Measurements from ENCODE around the gene BMPR1B. TPM values are rescaled to one million over a fixed set of nuclear protein-coding genes. Genes with fewer than 3 reads are reported as not detected.
"Not testable (repeated sequence)": the region's sequence is repeated elsewhere in the genome, so short reads cannot be mapped to it uniquely, and the experiment has no call there.

BMPR1B gene
- total RNA-seq, 1 experiment from 2014 or later, result 0.07 TPM

DNA sequence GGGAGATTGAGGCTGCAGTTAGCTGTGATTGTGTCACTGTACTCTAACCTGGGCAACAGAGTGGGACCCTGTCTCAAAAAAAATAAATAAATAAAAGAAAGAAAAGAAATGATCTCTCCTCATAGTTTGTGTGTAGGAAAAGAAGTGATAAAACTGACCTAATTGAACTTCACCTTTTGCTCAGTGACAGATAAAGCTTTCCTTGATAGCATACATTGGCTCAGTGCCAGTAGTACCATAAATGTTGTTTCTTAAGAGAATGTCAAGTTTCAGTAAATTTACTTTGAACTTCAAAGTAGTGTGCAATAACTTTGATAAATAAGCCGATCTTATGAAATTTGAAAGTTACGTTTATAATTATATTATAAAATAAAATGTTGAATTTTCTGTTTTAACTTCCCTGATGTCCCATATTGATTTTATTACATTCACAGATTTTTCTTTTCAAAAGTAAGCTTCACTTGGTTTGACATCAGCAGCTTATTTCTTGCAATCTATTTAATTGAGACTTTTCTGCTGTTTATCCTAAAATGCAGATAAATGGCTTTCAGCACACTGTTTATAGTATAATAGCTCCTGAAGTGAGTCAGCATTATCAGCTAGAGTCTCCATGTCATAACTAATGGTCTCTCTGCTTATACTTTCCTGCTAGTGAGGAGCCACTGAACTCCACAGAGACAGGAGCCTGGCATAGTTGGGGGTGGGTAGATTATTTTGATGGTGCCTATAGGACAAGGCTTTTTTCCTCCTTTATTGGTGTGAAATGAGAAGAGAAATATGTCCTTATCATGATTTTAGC is 330.1 kb downstream of the BMPR1B start:
- peak; percentile 5 for DNase-seq (ENCODE audit: low read depth)

DNA sequence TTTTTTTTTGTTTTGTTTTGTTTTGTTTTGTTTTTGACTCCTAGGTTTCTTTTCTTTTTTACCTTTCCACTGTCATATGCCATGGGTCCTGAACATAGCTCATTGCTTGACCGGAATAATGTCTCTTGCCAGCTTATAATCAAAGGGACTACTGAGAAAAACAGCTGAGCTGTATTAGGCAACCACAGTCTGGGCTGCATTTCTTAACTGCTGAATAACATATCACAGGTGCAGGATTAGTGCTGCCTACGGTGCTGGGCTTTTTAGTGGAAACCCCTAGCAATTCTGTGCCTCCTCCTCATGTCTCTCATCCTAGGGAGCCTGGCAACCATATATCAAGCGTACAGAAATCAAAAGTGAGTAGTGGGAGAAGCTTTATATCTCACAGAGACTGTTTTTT is 333.5 kb downstream of the BMPR1B start:
- no peak for DNase-seq (ENCODE audit: low read depth)

DNA sequence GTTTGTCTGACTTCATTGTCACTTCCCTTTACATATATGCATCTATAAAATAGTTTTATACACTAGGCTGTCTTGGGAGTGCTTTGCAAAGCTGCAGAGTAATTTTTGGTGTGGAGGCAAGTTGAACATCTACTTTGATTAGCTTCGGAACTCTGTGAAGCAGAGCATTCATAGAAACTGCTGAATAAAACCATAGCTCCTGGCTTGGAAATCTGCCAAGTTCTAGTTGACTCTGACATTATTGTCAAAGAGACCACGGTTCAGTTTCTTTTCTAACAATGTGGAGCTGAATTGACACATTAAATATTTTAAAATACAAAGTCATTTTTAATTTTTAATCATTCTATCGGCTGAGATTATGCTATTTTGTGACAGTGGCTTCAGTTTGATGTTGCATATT is 335.0 kb downstream of the BMPR1B start:
- DNase-seq (ENCODE audit: low read depth), result no peak

DNA sequence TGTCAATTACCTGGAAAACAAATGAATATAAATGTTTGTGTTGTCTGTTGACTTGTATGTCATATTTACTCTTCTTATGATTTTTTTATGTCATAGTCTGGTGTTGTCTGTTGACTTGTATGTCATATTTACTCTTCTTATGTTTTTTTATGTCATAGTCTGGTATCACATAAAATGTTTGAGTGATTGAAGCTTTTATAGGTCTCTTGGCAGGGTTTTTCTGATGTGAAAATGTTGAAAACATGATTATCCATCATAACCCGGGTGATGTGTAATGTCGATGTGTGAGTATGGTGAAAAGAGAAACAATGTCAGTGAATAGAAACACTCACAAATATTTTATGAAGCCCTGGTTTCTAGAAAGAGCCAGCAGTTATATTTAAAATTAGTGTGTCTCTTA is 335.7 kb downstream of the BMPR1B start:
- no peak for DNase-seq (ENCODE audit: low read depth)

DNA sequence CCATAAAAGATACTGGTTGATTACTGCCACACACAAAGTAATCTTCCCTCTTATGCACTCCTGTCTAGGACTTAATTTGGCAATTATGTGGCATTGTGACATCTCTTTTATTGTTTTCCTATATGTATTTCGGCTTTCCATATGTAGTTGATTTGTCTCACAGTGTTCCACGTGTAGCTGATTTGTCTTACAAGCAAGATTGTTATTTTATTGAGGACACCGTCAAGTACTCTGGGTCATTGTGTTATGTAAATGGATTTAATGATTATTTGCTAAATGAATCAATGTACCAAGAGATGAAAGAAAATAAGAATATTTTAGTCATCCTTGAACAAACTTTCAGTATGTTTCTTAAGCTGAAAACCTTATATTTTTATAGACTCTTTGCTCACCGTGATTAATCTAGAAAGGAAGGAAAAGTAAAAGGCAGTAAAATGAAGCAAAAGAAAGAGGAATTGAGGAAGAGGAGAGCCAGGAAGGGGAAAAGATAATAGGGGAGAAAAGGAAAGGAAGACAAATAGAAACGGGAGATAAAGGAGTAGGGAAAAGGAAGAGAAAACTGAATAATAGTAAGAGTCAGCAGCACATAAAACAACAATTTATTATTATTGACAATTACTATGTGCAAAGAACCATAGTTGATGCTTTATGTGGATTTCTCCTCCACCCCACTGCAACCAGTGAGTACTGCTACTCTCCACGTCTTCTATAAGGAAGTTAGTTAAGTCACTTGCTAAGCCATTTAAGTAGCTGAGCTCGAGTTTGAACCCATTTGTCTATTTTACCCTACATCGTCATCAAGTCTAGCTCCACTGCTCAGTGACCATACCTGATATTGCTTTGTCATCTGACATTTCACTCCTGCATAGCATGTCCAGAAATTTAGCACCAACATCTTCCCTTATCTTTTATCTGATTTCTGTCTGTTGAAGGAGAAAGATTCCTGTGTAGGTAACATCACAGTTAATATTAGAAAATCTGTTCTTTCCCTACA is 336.5 kb downstream of the BMPR1B start:
- DNase-seq (ENCODE audit: low read depth), result no peak

DNA sequence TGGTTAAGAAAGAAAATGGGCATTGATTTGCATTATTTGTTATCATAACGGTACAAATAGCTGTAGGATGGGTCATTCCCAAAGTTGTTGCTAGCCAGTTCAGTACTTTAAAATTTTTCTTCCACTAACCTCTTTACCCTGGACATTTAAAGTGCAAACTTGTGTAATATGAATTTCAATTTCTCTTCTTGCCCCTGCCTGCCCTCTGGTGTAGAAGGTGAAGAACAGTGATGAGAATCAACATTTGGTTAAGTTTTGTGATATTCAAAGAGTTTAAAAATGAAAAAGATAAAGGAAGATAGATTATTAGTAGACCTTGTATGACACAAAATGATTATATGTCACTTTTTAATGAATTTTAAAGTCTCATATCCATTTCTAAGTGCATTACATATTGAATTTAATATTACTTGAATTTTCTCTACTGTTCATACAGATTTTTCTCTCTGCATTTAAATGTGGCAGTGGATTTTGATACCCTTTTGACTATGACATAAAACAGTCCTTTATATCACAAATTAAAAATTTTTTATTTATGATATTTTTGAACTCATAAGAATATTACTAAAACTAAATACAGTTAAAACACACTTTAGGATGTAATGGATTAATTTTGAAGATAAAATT is 337.7 kb downstream of the BMPR1B start:
- DNase-seq (ENCODE audit: low read depth), result peak; percentile 5

DNA sequence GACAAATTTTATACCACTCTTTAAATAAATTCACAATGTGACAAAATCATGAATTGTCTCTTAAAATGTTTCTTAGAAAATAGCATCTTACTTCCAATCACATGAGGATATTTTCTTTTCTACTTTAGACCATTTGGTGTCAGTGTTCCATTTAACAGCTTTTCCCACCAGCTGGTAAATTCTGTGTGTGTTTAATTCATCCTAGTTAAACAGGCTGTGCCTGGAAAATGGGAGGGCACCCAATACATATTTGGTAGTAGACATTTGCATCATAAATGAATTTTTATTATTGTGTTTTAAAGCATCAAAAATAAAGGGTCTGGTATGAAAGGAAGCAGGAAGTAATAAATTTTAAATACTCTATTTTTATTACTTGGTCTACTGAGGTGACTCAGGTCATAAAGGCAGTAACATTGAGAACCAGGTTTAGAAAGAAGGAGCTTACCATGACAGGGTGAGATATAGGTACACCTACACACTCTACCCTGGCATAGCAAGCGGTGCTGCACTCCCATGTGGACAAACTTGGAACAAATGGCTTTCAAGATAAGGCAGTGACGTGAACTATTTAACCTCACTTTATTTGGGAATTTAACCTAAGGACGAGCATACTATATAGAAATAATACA is 344.5 kb downstream of the BMPR1B start:
- DNase-seq (ENCODE audit: low read depth), result no peak

DNA sequence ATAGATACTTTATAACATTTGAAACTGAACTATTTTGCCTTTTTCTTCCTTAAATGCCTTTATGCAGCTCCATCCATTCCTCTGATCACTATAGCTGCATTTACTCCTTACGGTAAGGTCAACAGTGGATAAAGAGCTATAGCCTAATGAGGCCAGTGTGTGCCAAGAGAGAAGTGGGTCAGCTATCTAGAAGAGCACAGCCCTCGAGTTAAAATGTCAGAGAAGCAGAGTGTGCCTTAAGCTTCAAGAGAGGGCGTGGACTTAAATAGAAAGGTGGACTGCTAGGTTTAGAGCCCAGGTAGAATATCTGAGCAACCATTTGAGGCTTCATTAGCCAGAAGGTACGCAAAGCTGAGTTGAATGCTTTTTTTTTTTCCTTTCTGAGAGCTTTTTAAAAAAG is 347.4 kb downstream of the BMPR1B start:
- DNase-seq (ENCODE audit: low read depth), result no peak

DNA sequence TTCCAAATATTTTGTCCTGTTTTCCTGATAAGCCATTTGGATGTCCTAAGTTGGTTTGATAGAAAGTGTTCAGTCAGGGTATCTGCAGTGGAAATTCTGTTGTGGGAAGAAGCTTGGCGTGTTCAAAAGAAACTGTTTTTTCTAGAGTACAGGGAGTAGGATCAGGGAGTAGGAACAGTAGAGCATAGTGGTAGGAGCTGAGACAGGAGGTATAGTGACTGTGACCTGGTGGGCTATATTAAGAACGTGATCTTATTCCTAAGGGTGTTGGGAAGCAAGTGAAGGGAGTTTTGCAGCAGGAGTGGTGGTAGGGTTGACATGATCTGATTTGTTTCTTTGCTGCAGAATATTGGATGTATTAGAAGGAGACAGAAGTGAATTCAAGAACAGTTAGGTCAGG is 348.2 kb downstream of the BMPR1B start:
- no peak for DNase-seq (ENCODE audit: low read depth)

DNA sequence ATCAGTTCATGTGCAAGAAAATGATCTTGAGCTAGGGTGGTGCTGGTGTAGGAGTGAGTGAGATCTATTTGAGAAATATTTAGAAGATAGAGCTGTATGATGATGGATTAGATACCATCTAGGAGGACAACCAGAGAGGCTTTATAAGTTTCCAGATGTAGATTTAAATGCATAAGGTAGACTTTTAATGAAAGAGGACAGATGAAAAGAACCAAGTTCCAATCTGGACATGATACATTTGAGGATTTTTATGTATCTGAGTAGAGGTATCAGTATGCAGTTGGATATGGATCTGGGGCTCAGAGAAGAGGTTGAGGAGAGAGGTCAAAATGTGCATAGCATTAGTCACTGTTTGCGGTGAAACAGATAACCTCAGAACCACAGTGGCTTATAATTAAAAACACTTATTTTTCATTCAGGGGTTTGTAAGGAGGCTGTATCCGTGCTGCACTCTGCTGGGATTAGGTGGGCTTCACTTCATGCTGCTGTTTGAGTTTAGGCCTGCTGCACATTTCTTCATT is 348.7 kb downstream of the BMPR1B start:
- peak; percentile 42 for DNase-seq (ENCODE audit: low read depth)

DNA sequence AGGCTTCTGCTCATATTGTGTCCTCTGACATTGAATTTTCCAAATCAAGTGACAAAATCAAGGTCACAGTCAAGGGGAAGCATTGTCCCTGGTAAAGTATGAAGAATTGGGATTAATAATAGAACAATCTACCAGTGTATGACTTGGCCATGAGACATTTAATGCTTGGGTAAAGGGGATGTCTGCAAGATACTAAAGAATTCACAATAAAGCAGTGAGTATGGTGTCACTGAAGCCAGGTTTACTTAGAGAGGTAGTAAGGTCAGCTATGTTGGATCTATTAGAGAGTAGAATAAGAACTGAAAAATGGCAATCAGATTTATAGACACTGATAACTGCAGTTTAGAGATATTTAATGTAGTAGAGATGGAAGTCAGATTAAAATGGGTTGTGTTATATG is 349.2 kb downstream of the BMPR1B start:
- peak; percentile 3 for DNase-seq (ENCODE audit: low read depth)

DNA sequence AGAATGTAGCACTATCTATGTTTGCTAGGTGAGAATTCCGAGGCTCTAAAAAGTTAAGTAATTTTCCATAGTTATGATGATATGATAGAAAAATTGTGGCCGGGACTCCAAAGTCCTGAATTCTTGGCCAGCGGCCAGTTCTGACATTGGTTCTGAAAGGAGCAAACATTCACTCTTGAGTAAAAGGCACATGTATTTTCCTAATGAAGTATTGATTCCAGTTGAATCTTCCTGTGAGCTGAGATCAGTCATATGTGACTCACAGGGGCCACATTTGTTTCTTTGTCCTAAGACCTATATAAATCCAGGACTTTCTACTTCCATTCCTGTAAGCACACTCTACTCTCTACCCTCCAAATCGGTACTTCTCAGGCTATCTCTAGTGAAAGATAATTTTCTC is 349.9 kb downstream of the BMPR1B start:
- peak; percentile 17 for DNase-seq (ENCODE audit: low read depth)

DNA sequence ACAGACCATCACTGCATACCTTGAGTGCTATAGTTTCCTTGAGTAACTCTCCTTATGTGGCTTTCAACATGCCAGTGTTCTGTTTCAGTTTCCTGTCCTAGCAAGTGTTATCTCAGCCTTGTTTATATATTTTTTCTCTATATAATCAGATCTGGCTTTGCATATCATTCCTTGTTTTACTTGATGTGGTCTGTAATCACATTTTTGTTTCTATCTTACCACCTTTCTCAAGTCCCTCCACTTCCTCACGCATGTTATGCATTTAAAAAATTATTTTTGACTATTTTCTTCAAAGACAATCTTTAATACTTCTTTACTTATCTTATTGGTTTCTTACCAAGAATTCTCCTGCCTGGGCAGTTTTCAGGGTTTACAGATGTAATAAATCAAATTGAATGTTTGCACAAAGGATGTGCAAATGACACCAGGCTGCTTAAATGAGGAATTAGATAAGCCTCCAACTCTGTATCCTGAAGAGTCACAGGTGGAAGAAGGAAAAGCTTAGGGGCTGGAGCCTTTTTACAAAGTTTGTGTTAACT is 351.2 kb downstream of the BMPR1B start:
- DNase-seq (ENCODE audit: low read depth), result no peak

DNA sequence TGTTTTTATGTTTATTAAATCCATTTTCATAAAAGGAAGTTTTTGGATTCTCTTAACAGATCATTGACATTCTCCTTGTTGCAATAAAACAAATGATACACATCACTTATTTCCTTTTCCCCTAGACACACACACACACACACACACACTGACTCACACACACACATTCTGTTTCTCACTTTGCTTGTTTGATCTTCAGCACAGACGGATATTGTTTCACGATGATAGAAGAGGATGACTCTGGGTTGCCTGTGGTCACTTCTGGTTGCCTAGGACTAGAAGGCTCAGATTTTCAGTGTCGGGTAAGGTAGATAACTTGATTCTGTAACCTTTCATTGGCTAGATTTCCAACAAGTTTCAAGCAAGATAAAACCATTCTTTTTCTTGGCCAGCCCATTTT is 356.8 kb downstream of the BMPR1B start:
- no peak for DNase-seq (ENCODE audit: low read depth)

DNA sequence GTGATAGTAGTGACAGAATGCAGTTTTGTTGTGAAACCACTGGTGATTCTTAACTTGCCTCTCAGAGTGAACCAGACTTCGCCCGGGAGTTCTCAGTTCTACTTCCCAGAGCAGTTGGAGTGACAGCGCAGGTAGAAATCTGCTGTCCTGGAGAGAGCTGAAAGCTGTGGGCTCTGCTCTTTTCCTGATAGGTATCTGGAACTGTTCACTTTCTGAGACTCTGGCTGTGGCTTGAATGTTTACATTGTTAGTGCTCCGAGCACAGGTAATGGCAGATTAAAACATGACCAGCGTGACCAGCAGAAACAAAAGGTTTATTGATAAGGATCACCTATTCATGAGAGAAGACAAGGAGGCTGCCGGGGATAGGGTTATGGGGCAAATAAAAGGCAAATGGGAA is 360.7 kb downstream of the BMPR1B start:
- DNase-seq (ENCODE audit: low read depth), result no peak

DNA sequence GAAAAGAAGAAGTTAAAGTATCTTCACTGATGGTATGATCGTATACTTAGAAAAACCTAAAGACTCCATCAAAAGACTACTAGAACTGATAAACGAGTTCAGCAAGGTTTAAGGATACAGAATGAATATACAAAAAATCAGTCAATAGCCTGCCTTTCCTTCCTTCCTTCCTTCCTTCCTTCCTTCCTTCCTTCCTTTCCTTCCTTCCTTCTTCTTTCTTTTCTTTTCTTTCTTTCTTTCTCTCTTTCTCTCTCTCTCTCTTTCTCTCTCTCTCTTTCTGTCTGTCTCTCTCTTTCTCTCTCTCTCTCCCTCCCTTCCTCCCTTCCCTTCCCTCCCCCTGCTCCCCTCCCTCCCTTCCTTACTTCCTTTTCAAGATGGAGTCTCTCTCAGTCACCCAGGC is 362.7 kb downstream of the BMPR1B start:
- DNase-seq (ENCODE audit: low read depth), result no peak

DNA sequence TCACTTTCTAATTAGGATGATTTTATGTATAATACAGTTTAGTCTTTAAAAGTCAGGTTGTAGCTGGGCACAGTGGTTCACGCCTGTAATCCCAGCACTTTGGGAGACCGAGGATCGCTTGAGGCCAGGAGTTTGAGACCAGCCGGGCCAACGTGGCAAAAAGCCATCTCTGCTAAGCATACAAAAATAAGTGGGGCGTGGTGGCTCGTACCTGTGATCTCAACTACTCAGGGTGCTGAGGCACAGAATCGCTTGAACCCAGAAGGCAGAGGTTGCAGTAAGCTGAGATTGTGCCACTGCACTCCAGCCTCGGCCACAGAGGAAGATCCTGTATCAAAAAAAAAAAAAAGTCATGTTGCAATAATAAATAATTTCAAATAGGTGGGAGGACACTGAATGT is 364.2 kb downstream of the BMPR1B start:
- no peak for DNase-seq (ENCODE audit: low read depth)

DNA sequence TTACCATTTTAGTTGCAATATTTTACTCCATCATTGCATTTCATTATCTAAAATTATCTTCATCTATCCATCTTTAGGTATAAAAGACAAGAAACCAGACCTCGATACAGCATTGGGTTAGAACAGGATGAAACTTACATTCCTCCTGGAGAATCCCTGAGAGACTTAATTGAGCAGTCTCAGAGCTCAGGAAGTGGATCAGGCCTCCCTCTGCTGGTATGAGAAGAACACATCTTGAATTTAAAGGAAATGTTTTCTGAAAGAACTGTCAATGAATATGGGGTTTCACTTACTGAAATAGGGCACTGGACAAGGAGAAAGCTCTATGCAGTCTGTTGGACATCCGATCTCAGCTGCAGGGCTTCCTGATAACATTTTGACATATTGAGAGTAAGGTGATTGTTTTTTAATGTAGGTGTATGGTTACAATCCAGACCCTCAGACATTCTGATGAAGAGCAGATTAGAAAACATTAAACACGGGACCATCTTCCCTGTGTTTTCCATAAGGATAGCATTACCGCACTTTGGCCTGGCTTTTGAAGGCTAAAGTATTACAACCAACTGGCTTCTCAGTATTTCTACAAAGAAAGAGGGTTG is 367.2 kb downstream of the BMPR1B start:
- DNase-seq (ENCODE audit: low read depth), result peak; percentile 49

DNA sequence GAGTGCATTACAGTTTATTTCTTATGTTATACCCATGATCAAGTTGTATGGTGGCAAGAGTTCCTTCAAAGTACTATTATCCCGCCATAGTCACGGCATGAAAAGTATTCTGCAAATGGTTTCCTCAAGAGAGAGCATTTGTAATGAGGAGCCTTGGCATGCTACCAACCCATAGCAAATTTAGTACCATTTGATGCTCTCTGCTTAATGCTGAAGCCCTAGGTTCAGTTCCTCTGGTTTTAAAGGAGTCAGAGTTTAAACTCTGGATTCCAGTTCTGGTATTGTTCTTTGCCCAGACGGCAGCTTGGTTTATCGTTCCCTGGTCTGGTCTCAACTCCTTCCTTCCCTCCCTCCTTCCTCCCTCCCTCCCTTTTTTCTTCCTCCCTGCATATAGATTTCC is 371.3 kb downstream of the BMPR1B start:
- DNase-seq (ENCODE audit: low read depth), result no peak

DNA sequence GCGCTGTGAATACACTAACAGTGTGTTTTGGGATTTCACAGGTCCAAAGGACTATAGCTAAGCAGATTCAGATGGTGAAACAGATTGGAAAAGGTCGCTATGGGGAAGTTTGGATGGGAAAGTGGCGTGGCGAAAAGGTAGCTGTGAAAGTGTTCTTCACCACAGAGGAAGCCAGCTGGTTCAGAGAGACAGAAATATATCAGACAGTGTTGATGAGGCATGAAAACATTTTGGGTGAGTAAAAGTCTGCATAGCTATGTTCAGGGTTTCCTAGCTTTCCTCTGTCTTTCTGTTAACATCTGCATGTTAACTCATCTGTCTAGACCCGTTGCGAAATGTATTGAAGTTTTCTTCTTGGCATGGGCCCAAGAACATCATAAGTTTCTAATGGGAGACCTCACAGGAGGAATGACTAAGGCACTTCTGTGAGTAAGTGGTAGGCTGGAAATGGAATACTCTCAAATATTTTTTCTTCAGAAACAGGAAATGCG is 372.1 kb downstream of the BMPR1B start:
- DNase-seq (ENCODE audit: low read depth), result peak; percentile 91

DNA sequence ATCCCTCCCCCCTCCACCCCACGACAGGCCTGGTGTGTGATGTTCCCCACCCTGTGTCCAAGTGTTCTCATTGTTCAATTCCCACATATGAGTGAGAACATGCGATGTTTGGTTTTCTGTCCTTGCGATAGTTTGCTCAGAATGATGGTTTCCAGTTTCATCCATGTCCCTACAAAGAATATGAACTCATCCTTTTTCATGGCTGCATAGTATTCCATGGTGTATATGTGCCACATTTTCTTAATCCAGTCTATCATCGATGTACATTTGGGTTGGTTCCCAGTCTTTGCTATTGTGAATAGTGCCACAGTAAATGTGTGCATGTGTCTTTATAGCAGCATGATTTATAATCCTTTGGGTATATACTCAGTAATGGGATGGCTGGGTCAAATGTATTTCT is 376.3 kb downstream of the BMPR1B start:
- DNase-seq (ENCODE audit: low read depth), result not testable (repeated sequence)
